Activated CD4-positive, CD25-positive, alpha-beta regulatory T cell (primary cell): Measurements from ENCODE around the gene VCL.

ENCODE experiments used
- DNase-seq, 4 experiments: peaks; one replicate each; lab custom pipeline; 2025; lab: John Stamatoyannopoulos, UW

Gene VCL

DNA sequence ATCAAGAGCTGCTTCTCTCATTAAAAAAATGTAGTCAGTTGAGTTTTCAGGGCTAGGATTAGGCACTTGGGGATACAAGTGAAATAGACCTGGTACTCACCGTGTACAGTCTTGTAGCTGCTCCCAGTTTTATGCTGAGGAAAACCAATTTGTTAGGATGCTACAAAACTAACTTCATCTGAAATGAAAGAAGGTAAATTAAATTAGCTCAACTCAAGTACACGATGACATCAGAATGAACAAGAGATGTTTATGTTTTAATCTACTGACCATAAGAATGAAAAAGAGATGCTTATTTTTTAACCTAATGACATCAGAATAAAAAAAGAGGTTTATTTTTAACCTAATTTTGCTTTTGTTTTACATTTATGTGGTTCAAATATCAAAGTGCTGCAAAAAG is 79.0 kb downstream of the VCL start:
- DNase-seq: no peak

DNA sequence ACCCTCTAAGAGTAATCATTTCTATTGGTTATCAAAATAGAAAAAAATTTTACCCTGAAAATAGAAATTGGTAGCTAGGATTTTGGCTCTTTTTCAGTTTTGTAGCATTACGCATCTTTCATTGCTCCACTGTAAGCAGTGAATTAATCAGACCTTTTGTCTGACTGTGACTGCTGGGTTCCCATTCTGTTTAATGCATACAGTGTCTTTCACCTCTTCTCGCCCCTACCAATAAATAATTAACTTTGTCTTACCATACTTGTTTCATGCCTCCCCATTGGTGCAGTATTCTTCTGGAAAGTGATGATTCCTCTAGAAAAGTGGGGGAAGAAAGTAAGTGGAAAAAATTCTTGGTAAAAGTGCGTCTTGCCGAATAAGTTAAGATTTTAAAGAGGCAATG is 79.5 kb downstream of the VCL start:
- DNase-seq: no peak

DNA sequence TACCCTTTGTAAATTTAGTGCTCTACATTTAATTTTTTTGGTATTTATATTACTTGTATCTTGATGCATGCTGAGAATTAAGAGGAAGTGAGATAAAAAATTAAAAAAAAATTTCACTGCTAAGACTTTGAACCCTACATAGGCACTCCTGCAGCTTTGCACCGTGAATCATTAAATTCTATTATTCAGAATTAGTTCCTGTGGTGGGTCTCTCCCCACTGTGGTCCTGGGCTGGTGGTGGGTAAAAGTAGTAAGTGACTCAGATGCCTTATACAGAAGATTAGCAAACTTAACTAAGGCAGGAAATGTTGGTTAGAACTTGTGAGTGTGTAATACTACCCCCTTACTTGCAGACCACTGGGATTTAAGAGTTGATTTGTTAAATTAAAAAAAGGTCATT is 80.1 kb downstream of the VCL start:
- peak in 2 of 4 experiments; percentile 4 to 7 for DNase-seq

DNA sequence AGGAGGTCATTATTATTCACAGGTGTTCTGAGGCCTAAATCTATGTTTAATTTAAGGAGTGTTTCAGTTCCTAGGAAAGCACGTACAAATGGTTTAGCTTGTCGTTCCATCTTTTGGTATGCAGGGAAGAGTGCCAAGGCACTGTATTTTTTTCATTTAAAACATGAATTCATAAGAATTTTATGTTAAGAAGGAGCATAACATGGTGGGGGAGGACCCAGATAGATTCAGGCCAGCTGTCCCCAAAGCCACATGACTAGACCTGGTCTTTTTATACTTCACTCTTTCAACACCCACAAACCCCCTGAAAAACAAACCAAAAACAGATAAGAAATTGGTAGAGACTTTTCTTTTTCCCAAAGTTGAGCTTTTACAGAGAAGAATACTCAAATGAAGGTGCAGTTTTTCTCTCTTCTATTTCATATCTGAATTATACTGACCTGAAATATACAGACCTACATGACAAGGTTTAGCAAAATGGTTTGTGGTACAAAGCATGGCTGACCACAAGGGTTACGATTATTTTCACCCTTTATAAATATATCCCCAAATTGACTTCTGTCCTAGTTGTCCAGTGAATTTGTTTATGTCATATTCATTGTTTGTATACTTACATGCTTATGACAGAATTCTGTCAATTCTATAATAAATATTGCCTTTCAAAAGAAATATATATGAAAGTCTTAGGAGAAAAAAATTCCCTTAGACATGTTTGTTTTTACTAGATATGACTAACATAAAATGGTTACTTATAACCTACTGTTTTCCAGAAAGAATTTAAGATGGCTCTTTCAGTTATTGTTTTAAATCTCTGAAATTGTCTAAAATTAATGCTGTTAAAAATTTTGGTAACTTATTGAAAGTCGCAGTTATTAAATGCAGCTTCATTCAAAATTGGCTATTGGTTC is 81.4 kb downstream of the VCL start:
- no peak for DNase-seq

DNA sequence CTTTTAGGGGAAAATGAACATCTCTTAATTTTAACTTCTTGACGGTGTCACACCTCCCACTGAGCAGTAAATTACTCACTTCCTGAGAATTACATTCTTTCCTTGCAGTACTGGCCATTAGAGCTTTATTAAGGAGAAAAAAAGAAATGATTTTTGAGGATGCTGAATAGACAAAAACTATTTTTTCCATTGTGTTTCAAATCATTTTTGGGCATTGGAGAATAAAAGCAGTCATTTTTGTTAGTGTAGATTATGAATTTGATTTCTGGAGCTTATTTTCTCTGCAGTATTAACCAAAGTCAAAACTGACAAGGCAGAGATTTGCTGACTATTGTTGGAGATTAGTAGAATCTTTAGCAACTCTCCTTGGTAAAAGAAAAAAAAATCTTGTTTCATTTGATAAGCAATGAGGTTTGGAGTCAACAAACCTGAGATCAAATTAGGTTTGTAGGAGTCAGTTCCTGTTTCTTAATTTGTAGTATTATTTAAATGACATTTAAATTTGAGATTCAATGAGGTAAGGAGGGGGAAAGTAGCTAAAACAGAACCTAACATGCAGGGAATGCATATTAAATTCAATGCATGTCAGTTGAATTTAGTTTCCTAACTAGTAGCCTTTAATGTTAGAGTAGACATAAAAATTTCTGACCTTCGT is 82.1 kb downstream of the VCL start:
- DNase-seq: no peak

DNA sequence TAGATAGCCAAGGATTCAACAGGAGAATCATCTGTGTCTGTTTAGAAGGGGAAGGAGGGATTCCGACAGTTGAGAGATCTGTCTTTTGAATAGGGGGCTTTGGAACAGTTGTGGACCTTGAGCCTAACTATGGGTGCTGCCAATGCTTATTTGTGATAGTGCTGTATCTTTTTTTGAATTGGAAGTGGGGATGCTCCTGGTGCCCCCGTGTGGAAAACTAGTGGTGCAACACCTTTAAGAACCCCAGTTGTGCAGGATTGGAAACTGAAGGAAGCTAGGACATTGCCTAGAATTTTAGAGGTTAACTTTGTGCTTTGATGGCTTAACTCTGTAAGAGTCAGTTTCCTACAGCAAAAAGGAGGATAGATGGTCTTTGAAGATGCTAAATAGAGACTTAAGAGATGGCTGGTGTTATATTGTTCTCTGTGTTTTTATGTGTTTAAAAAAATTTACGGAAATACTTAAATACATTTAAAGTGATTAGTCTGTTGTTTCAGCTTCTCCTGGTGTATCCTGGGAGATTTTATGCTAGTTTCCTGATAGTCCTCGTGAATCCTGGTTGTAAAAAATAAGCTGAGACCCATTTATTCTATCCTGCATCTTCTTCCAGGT is 83.4 kb downstream of the VCL start:
- no peak for DNase-seq

DNA sequence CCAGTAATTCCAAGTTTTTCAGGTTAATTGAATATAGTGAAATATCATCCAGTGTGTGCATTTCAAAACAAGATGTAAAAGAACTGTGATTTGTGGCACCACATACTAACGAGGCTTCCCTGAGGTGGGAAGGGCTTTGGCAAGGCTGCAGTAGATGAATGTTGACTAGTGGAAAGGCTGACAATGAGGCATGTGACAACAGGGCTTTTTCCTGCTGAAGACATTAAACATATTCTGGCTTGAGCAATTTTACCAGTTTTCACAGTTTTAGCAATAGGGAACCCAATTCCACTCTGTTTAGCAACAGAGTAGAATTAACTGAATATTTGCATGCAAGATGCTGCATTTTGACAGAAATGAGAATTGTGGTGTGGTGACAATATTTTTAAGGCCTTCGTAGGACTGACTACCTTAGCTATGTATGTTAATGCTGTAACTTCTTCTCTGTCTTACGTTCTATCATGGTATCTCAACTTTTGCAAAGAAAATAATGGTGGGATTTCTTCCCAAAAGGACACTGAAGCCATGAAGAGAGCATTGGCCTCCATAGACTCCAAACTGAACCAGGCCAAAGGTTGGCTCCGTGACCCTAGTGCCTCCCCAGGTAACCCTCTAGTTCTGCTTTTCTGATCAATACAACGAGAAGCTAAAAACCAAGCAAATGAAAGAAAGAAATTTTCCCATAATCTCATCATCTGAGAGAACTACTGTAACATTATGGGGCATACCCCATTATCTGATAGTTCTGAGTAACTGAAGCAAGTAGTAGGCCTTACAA is 84.2 kb downstream of the VCL start:
- DNase-seq: no peak

DNA sequence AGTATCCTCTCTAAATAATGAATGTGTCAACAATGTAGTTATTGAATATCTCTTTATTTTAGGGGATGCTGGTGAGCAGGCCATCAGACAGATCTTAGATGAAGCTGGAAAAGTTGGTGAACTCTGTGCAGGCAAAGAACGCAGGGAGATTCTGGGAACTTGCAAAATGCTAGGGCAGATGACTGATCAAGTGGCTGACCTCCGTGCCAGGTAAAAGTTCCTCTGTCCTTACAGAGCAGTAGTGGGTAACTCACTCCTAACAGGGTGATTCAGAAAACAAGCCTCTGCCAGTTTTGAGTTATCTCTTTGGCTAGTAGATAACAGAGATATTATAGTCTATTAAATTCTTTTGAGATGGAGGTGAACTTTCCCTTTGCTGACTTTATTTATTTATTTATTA is 85.4 kb downstream of the VCL start:
- DNase-seq: no peak

DNA sequence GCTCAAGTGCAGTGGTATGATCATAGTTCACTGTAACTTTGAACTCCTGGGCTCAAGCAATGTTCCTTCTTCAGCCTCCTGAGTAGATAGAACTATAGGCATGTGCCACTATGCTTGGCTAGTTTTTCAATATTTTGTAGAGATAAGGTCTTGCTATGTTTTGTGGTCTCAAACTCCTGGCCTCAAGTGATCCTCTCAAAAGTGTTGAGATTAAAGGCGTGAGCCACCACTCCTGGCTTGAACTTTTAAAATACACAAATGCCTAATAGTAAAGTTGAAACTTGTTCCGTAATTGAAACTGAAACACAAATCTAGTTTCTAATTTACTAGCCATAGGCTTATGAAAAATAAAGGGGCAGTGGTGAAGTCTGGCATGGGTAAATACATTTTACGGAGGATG is 87.0 kb downstream of the VCL start:
- DNase-seq: no peak

DNA sequence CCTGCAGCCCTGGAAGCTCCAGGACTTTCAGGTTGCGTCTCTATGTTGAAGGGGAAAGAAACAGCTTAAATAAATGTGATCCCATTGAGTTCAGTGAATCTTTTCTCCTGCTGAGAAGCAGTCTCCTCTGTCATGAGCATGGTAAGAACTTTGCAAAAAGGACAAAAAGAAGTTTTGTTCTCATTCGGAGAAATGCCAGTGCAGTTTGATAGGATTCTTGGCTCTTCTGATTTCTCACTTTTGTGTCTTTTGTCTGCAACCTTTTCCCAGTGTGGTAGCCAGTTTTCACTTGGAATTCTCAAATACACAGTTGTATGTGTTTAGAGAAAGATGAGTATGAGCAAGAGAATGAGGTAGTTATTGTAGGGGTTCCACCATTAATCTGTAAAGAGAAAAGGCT is 88.4 kb downstream of the VCL start:
- no peak for DNase-seq

DNA sequence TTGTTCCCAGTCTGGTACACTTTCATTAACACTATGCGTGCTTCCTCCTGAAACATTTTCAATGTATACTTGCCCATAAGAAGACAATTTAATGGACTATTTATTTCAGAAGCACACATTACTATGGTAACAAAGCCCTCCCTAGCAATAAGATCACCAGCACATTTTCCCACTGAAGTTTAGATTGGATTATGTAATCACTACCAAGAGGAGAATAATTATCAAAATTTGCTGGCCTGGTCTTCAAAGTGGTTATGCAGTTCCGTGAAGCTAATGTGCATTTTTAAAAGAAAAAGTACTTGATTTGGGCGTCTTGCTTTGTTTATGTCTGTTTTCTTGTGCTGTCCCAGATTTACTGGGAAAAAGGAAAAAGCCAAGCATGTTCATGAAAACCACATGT is 90.8 kb downstream of the VCL start:
- no peak for DNase-seq

DNA sequence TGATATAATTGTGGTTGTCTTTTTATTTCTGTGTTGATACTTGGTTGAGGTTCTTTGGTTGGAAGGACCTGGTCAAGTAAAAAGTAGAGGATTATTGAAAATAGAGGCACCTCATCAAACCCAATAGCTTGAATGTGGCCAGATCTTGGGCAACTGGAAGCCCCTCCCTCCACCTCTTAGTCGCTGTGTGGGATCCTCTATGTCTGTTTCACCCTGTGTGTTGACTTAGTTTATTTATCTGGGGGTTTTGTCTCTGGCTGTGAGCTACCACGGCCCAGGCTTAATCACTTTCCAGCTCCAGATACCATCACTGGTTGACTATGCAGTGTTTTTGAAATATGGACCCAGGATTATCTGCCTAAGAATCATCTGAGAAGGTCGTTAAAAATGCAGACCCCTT is 94.5 kb downstream of the VCL start:
- no peak for DNase-seq

DNA sequence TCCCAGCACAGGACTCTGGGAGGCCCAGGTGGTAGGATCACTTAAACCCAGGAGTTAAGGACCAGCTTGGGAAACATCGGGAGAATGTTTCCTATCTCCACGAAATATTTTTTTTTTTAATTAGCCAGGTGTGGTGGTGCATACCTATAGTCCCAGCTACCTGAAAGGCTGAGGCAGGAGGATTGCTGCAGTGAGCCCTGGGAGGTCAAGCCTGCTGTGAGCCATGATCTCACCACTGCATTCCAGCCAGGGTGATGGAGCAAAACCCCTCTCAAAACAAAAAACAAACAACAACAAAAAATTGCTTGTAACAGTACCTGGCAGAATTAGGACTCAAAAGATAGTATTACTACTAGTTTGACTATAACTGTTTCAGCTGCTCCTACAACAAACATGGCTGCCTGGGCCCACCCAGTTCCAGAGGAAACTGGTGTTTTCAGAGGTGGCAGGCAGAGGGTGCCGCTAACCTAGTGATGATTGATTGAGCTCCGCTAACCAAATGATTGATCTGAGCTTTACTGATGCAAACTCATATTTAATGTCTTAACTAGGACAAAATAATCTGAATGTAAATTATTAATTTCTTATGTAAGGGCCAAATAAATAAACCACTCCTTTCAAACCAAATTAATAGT is 95.7 kb downstream of the VCL start:
- DNase-seq: no peak

DNA sequence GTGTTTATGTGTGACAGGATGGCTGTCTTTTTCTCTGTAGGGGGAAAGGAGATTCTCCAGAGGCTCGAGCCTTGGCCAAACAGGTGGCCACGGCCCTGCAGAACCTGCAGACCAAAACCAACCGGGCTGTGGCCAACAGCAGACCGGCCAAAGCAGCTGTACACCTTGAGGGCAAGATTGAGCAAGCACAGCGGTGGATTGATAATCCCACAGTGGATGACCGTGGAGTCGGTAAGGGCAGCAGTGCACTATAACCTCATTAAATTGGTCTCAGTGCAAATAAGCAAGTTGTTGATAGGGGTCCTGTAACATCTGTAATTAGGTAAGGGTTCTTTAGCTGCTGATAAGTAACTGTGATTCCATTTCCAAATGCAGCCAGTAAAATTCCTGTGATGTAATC is 96.3 kb downstream of the VCL start:
- no peak for DNase-seq

DNA sequence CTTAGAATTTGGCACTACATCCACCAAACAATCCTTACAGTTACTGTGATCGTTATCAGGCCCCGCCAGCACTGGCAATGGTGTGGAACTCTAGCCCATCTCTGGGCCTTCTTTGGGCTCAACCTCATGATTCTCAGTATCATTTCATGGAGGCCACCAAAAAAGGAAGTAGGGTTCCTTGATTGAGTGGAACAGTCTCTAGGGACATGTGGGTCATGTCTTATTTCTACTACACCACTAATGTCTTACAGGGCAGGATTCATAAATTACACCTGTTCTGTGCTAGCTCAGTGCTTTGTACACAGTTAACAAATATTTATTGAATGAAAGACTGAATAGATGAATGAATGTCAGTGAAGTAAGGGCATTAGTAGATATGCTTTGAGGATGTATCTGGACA is 98.9 kb downstream of the VCL start:
- no peak for DNase-seq

DNA sequence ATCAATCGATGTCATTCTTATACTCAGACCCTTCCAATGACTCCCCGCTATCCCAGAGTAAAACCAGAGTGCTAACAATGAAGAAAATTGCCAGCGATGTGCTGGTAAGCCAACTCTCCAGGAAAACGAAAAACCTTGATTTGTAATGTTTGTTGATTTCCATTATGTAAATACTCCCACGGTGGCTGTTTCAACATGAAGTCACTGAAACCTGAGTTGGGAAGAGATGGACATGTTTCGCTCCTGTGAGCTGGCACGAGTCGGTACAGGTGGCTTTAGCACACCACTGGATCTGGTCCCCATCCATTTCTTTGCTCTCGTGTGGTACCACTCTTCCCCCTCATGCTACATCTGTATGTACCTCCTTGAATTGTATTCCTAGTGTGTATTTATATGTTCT is 99.9 kb downstream of the VCL start:
- no peak for DNase-seq

DNA sequence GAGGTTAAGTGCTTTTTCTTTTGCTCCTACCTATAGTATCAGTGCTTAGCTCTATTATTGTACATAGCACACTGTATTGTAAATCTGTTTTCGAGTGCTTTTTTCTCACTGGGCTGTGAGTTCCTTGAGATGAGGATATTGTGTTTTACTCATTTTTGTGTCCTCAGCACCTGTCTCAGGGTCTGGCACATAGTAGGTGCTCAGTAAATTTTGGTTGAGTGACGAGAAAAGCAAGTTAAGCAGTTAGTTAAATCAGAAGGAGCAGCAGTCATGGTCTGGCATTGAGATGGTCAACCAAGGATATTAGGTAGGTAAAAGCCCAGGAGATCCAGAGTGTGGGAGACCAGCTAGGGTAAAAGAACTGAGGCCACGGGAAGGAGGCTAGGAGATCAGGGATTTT is 101.5 kb downstream of the VCL start:
- DNase-seq: no peak

DNA sequence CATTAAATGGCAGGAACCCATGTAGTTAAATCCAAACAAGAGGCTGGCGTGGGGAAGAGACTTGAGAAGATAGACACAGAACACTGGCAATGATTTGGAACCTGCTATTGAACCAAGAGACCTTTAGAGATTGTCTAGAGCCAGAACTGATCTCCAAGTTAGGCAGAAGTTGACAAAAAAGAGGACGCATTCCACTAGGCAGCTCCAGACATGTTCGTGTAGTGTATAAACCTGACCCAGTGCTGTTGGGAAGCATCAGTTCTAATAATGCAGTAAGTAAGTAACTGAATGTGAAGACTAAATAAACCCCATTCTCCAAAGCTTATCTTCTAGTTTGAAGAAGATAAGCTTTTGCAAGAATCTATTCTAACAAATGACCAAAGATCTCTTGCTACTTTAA is 101.9 kb downstream of the VCL start:
- no peak for DNase-seq

DNA sequence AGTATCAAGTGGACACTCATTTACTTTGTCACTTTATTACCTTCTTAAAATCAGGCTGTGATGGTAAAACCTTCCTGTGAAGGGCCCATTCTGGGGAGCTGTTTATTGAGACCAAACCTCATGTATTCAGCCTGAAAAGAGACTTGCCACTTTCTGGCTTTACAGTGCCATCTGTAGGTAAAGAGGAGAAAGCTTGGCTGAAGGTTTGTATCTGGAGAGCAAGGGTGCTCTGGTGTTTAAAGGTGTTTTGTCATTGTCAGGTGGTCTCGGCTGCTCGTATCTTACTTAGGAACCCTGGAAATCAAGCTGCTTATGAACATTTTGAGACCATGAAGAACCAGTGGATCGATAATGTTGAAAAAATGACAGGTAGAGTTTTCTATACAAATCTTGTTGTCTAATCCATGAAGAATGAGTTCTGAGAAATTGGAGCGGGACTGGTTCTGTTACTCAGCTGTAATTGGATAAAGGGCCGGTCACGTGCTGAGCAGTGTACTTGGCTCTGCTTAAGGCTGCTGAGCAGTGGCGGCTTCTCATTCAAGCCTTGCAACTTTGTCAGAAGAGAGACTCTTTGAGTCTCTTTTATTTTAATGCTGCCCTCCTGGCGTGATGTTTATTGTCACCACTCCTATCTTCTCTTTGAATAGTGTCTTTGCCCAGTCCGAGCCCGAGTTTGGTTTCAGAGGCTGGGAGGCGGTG is 105.8 kb downstream of the VCL start:
- no peak for DNase-seq

DNA sequence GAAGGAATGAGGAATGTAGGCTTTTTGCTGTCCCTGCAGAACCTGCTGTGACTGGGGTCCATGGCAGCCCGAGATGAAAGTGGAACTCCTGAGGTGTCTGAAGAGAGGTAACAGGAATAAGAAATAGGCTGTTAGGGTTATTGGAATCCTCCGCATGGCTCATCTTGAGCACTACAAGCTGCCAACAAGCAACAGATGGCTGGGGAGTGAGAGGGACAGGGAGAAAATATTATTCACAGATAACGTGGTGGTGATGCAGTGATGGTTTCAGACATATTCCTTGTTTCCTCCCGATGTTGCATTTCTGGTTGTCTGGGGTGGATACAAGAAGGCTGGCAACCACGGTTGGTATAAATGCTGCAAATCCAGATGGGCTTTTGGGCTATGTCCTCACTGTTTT is 106.6 kb downstream of the VCL start:
- DNase-seq: no peak

DNA sequence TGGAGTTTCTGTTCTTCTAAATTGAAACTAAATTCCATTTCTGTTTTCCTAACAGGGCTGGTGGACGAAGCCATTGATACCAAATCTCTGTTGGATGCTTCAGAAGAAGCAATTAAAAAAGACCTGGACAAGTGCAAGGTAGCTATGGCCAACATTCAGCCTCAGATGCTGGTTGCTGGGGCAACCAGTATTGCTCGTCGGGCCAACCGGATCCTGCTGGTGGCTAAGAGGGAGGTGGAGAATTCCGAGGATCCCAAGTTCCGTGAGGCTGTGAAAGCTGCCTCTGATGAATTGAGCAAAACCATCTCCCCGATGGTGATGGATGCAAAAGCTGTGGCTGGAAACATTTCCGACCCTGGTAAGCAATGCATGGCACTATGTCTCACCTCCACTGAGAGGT is 107.1 kb downstream of the VCL start:
- DNase-seq: no peak
